Common myeloid progenitor, CD34-positive (primary cell): ENCODE measurements around the gene AMD1.

Source experiments
- CTCF ChIA-PET: fragments of 350-600 bp; sonication (Branson Sonifier 250); formaldehyde crosslinking; loops from one replicate; lab custom pipeline; 2021; ENCODE audit warnings: antibody characterized with exemption; lab: Charles Lee
- POLR2A ChIA-PET: fragments of 350-600 bp; sonication (Branson Sonifier 250); formaldehyde crosslinking; loops from one replicate; lab custom pipeline; 2021; ENCODE audit warnings: antibody characterized with exemption; lab: Charles Lee
- DNase-seq, 3 donors: peaks; one replicate each; pipeline versions ENCODE4 v3.0.0 to v3.0.0-alpha.2; 2013
- H3K27ac ChIP-seq, 2 experiments: 1 replicate in 1 of 2; 2 replicates in 1 of 2; pipeline ENCODE4 v1.7.0; 2013; ENCODE audit warnings: inconsistent platforms in 2 of 2, low read length in 2 of 2, mild to moderate bottlenecking in 2 of 2, low read depth in 1 of 2, moderate library complexity in 1 of 2; ENCODE audit not compliant: severe bottlenecking in 2 of 2, insufficient read depth in 1 of 2, poor library complexity in 1 of 2
- H3K27me3 ChIP-seq, 5 experiments: replicated peaks in 2 of 5; 1 replicate in 3 of 5; 2 replicates in 2 of 5; pipeline versions ENCODE4 v1.6.1 to v1.7.0; 2013; ENCODE audit warnings: low read length in 4 of 5, mild to moderate bottlenecking in 2 of 5, moderate library complexity in 2 of 5, inconsistent platforms in 1 of 5; ENCODE audit not compliant: insufficient read depth in 5 of 5, control insufficient read depth in 4 of 5
- H3K36me3 ChIP-seq, 4 experiments: 1 replicate in 2 of 4; 2 replicates in 2 of 4; pipeline versions ENCODE4 v1.6.1 to v1.7.0; 2013; ENCODE audit warnings: low read length in 3 of 4, control low read depth in 1 of 4, mild to moderate bottlenecking in 1 of 4; ENCODE audit not compliant: control insufficient read depth in 4 of 4, insufficient read depth in 4 of 4
- H3K4me1 ChIP-seq, 4 experiments: 1 replicate in 3 of 4; 2 replicates in 1 of 4; pipeline versions ENCODE4 v1.6.1 to v1.7.1; 2013; ENCODE audit warnings: low read length in 3 of 4, mild to moderate bottlenecking in 3 of 4, control low read depth in 1 of 4, inconsistent platforms in 1 of 4, moderate library complexity in 1 of 4; ENCODE audit not compliant: control insufficient read depth in 4 of 4, insufficient read depth in 4 of 4; ENCODE audit errors: control extremely low read depth in 1 of 4
- H3K4me3 ChIP-seq, 7 experiments: 1 replicate in 4 of 7; 2 replicates in 3 of 7; pipeline versions ENCODE4 v1.5.1 to v1.7.0; 2013; ENCODE audit warnings: mild to moderate bottlenecking in 7 of 7, low read length in 6 of 7, moderate library complexity in 6 of 7, inconsistent platforms in 2 of 7, low read depth in 2 of 7, control low read depth in 1 of 7; ENCODE audit not compliant: insufficient read depth in 4 of 7, control insufficient read depth in 1 of 7; ENCODE audit errors: extremely low read depth in 1 of 7
- H3K9me3 ChIP-seq, 5 experiments: 1 replicate in 4 of 5; 2 replicates in 1 of 5; pipeline versions ENCODE4 v1.6.1 to v1.7.1; 2013; ENCODE audit warnings: low read length in 4 of 5, mild to moderate bottlenecking in 2 of 5, inconsistent platforms in 1 of 5, low read depth in 1 of 5, moderate library complexity in 1 of 5; ENCODE audit not compliant: control insufficient read depth in 4 of 5, insufficient read depth in 2 of 5; ENCODE audit errors: control extremely low read depth in 1 of 5
- whole genome bisulfite sequencing: methylation state at CpG from one replicate; pipeline ENCODE4 v1.1.5; 2013; ENCODE audit not compliant: insufficient coverage; 5-methylcytosine and 5-hydroxymethylcytosine counted together

AMD1 gene

GRCh38 chr6:110882824-110883554 is 8.4 kb downstream of the AMD1 start:
- Histone ChIP-seq H3K4me1 (peaks cover 38 to 77% (median 72%) of the 10 kb centered on the region in 4 experiments), H3K27me3 (no peaks in the 10 kb centered on the region), H3K27ac (peak overlapping the region in 1 of 2 experiments; percentile 63), H3K4me3 (peak overlapping the region in 5 of 7 experiments; percentile 1 to 99 (median 26)), H3K36me3 (peaks cover 0 to 12% (median 2%) of the 10 kb centered on the region in 4 experiments), H3K9me3 (no peaks in the 10 kb centered on the region)
- ChIA-PET CTCF (interaction anchor here (0.9 to 2.1 kb wide), 7 partner anchors 17 to 181 kb away, joined by 3 to 11 read pairs (median 3); partner anchors contain the start of gene GTF3C6), POLR2A (interaction anchor here (1.0 to 1.6 kb wide), 2 partner anchors 9 to 181 kb away, joined by 3 read pairs; no protein-coding TSS in a partner anchor)
- WGBS, result 0% methylated on average over 1 of the region's 2 CpGs
- DNase-seq, result peak in 1 of 3 donors; percentile 36

DNA sequence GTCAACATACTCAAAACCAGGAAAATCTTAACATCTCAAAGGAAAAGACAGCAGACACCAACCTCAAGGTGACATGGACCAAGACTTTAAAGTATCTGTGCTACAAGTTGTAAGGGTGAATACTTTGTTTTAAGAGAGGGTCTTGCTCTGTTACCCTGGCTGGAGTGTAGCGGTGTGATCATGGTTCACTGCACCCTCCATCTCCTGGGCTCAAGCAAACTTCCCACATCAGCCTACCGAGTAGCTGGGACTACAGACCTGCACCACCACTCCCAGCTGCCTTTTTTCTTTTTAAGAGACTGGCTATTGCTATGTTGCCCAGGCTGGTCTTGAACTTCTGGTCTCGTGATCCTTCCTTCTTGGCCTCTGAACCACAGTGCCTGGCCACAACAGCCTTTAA is 9.7 kb downstream of the AMD1 start:
- WGBS, result 67% methylated on average over 1 of the region's 3 CpGs
- DNase-seq, result no peak
- ChIA-PET POLR2A (interaction anchor here (1.8 kb wide), 1 partner anchor 10 kb away, joined by 8 read pairs; the partner anchor contains the start of gene AMD1), CTCF (interaction anchor here (0.6 to 2.1 kb wide), 4 partner anchors 10 to 125 kb away, joined by 3 to 9 read pairs (median 4); partner anchors contain the start of gene AMD1)
- Histone ChIP-seq H3K27me3 (no peaks in the 10 kb centered on the region), H3K4me3 (peak overlapping the region in 2 of 7 experiments; percentile 43 to 52), H3K9me3 (no peaks in the 10 kb centered on the region), H3K27ac (peak overlapping the region in 1 of 2 experiments; percentile 60), H3K36me3 (peaks cover 0 to 19% (median 8%) of the 10 kb centered on the region in 4 experiments), H3K4me1 (peaks cover 28 to 64% (median 60%) of the 10 kb centered on the region in 4 experiments)

- ChIA-PET POLR2A (interaction anchor here (0.6 to 1.8 kb wide), 4 partner anchors 9 to 157 kb away, joined by 3 to 8 read pairs (median 3); partner anchors contain the start of gene AMD1), CTCF (interaction anchor here (1.6 to 2.1 kb wide), 4 partner anchors 12 to 204 kb away, joined by 5 to 9 read pairs (median 7); partner anchors contain the start of gene AMD1)
- 100% methylated on average over 2 of the region's 4 CpGs for WGBS
- H3K4me1 ChIP-seq, result peaks cover 19 to 52% (median 49%) of the 10 kb centered on the region in 4 experiments
- no peaks in the 10 kb centered on the region for H3K9me3 ChIP-seq
- H3K36me3 ChIP-seq, result peaks cover 6 to 24% (median 15%) of the 10 kb centered on the region in 4 experiments
- H3K4me3 ChIP-seq, result peak overlapping the region in 2 of 7 experiments; percentile 1 to 34
- DNase-seq, result peak in 1 of 3 donors; percentile 48
- no peaks in the 10 kb centered on the region for H3K27me3 ChIP-seq
- peak overlapping the region in 1 of 2 experiments; percentile 60 for H3K27ac ChIP-seq
Observed at GRCh38 chr6:110885526-110885925, 10.9 kb downstream of the AMD1 start.

GRCh38 chr6:110886555-110887167 is 12.1 kb downstream of the AMD1 start:
- Histone ChIP-seq H3K27ac (no peak overlapping the region), H3K36me3 (peaks cover 10 to 36% (median 22%) of the 10 kb centered on the region in 4 experiments), H3K4me3 (peak overlapping the region in 1 of 7 experiments; percentile 13), H3K27me3 (no peaks in the 10 kb centered on the region), H3K9me3 (no peaks in the 10 kb centered on the region), H3K4me1 (peaks cover 16 to 41% (median 40%) of the 10 kb centered on the region in 4 experiments)
- ChIA-PET CTCF (interaction anchor here (0.7 to 2.7 kb wide), 8 partner anchors 9 to 205 kb away, joined by 3 to 15 read pairs (median 4); no protein-coding TSS in a partner anchor), POLR2A (interaction anchor here (0.6 to 0.7 kb wide), 2 partner anchors 12 to 24 kb away, joined by 3 read pairs; partner anchors contain the start of gene AMD1)
- 91% methylated on average over 4 of the region's 7 CpGs for WGBS
- no peak for DNase-seq

DNA sequence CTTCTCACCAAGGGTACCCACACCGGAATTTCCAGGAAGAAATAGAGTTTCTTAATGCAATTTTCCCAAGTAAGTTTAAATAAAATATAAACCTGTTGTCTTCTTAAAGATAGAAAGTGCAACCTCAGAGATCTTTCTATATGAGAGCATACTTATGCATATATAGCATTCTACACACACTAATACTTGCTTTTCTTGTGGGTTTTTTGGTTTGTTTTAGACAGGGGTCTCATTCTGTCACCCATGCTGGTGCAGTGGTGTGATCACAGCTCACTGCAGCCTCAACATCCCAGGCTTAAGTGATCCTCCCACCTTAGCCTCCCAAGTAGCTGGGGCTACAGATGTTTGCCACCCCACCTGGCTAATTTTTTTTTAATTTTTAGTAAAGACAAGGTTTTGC is 15.7 kb downstream of the AMD1 start:
- DNase-seq, result no peak
- Histone ChIP-seq H3K4me1 (peaks cover 5 to 7% (median 6%) of the 10 kb centered on the region in 4 experiments), H3K36me3 (peaks cover 27 to 66% (median 50%) of the 10 kb centered on the region in 4 experiments), H3K4me3 (no peak overlapping the region), H3K27me3 (no peaks in the 10 kb centered on the region), H3K27ac (no peak overlapping the region), H3K9me3 (no peaks in the 10 kb centered on the region)
- ChIA-PET CTCF (interaction anchor here (0.5 to 1.9 kb wide), 8 partner anchors 9 to 207 kb away, joined by 3 to 7 read pairs (median 4); no protein-coding TSS in a partner anchor), POLR2A (no interaction called here)
- WGBS, result no CpG with 5 or more reads among the region's 1 CpG

- ChIA-PET POLR2A (no interaction called here), CTCF (no interaction called here)
- Histone ChIP-seq H3K27me3 (no peaks in the 10 kb centered on the region), H3K4me3 (no peak overlapping the region), H3K36me3 (peaks cover 25 to 80% (median 50%) of the 10 kb centered on the region in 4 experiments), H3K4me1 (no peaks in the 10 kb centered on the region), H3K9me3 (no peaks in the 10 kb centered on the region), H3K27ac (no peak overlapping the region)
- WGBS, result 91% methylated on average over 3 of the region's 4 CpGs
- no peak for DNase-seq
Observed at GRCh38 chr6:110895907-110896608, 21.5 kb downstream of the AMD1 start.
